GM19025 (cell line): Measurements from ENCODE around the gene MME.

Experiments
- ATAC-seq: cut with Tn5 transposase; IDR thresholded peaks from one replicate; pipeline ENCODE4 v1.9.1; 2021; ENCODE audit warnings: mild to moderate bottlenecking, low read depth, moderate library complexity; ENCODE audit not compliant: unreplicated experiment

Gene MME

DNA sequence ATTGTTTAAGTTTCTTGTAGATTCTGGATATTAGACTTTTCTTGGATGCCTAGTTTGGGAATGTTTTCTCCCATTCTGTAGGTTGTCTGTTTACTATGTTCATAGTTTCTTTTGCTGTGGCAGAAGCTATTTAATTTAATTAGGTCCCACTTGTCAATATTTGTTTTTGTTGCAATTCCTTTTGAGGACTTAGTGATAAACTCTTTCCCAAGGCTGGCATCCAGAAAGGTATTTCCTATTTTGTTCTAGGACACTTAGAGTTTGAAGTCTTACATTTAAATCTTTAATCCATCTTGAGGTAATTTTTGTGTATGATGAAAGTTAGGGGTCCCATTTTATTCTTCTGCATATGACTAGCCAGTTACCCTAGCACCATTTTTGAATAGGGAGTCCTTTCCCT lies 54.9 kb downstream of the MME start:
- no peak for ATAC-seq

DNA sequence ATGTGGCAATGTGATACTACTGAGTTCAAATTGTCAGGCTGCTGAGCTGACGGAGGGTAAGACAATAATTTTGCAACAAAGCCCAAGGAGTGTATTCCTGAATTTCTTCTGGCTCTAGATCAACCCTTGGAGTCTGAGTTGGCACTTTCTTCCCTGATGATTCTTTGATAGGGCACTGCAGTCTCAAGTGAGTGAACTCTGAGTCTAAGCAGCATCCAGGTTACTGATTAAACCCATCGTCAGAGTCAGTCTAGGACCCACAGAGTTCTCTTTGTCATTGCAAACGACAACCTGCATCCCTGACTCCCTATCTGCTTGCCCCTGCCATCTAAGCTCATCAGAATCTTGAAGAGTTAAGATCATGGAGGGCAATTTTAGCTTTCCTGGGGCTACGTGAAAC lies 58.6 kb downstream of the MME start:
- no peak for ATAC-seq

DNA sequence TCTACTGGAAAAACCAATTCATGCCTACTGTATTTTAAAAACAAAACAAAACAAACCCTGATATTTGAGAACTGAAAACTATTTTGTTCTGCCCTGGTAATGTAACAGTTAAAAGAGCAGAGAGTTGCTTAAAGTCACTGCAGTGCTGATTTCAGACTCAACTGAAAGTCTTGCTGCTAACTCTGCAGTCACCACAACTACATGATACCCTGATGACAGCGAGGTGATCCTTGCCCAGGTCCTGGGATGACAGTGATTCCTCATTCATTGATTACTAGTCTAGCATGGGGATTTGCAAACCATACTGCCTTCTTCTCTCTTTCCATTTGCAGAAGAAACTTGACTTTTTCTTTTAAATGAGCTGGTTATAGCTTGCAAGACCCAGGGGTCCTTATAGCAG lies 67.5 kb downstream of the MME start:
- ATAC-seq: no peak

DNA sequence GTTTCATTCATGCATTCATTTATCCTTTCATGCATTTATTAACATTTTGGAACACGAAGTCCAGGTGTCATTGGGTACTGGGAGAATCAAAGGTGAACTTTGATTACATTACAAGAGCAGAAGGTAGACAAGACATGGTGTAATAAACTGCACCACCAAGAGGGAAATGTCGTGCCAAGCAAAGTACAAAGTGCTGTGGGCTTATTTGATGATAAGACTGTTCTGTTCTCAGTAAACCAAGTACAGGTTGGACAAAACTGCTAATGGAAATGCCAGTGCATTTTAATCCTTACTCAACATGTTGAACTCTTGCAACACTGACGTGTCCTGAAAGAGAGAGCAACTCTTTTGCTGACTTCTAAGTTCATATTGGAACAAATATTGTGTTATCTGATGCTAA lies 69.4 kb downstream of the MME start:
- ATAC-seq: no peak

DNA sequence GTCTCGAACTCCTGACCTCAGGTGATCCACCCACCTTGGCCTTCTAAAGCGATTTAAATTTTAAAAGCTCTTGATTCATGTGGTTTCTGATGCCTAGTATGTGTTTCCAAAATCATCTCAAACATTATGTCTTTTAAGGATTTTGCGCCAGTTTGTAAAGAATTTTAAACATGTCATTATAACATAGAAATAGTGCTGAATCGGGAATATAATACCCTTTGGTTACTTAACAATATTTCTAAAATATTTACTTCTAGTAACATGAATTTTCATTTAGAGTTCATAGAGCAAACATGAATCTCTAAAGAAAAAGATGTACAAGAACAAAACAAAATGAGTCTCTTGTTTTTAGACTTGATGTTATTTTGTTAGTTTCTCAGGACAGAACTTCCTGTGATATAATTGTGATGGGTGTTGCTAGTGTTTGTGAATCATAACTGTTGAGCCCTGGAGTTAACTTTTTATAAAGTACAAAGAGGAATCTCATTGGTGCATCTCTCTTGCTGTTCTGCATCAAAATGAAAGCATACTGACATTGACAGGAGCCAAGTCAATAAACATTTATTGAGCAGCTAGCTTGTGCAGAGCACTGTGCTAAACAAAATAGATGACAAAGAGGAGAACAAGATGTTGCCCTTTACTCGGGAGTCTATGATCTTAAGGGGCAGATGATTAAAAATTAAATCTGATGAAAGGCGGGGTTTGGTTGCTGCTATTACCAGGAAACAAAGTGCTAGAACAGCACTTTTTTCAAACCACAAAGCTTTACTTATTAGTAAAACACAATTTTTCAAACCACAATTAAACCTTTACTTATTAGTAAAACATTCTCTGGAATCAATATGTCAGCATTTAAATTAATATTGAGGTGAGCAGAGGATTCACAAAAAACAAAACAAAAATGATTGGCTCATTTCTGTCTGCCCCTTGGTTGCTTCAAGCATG lies 73.4 kb downstream of the MME start:
- ATAC-seq: no peak

DNA sequence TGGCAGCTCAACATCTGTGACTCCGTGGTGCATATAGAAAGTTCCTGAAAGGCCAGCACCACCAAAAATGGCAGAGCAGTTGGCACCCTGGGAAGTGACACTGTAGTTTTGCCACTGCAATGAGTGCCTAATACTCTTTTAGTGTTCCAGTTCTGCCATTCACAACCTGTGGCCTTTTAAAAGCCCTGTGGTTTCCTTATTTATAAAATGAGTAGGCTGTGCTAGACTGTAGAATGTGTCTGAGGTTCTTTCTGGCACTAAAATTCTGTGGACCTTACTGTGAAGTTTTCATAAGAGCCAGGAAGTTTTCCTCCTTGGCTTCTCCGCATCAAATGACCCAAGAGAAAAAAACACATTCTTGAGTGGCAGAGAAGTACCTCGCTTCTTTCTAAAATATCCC lies 74.1 kb downstream of the MME start:
- ATAC-seq: no peak

DNA sequence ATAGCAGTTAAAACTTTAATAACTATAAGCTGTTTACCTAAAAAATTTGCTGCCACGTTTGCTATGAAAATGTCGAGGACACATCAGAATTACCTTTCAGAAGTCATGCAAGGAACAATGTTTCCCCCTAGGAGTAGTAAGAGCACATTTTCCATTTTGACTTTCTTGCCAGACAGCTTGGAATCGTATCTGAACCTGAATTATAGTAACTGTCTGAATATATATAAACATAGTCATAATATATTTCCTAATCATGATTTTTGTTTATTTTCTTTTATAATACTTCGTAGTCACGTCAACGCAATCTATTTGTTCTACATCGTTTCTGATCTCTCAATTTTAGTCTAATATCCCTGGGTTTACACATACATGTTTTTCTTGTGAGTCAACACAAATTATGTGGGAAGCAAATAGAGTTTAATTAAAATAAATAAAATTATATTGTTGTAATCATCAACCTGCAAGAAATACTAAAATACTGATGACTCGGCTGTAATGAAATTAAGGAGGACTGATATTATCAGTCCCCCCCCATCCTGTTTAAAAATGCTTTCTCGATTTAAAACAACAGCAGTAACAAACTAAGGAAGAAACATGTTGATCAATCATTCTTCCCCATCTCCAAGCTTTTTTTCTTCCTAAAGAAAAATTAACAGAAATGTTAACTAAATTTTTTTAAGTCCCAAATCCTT lies 78.4 kb downstream of the MME start:
- no peak for ATAC-seq

DNA sequence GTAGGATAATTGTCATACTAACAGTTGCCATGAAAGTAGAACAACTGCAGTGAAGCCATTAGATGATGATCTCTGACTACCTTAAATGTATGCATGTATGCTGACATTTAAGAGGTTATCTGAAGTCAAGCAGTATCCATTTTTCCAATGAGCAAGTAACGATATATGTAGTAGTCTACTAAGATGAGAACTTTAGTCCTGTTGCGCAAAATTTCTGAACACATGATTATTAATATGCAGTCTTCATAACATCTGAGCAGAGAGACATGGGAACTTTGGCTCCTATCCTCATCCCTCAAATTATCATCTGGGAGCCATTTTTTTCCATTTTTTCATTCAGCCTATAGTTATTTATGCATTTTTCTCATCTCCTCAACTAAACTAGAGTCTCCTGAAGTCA lies 79.2 kb downstream of the MME start:
- no peak for ATAC-seq

DNA sequence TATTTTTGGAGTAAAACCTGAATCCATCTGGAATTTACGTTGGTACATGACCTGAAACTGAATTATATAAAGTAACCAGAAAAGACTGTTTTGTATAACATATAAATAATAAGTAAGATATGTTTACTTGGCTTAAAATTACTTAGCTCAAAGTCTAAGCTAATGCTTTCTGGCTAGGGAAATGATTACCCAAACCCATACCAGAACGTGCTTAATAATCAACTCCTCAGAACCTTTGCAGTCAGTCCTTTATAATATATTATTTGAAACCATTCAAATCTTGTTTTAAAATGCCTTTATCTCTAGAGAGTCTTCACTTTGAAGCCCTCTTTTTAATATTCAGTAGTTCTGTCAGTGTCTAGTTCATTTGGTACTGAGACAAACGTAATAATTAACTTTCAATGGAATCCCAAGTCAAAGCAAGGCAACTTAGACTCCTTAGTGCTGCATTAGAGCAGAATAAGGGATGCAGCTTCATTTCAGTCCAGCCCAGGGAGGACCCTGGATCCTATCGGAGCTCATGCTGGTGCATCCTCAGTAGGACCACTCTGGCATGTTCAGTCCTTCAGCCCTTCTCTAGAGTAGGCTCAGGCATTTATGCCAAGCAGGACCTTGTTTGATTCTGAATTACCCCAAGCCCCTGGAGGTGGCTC lies 81.6 kb downstream of the MME start:
- no peak for ATAC-seq

DNA sequence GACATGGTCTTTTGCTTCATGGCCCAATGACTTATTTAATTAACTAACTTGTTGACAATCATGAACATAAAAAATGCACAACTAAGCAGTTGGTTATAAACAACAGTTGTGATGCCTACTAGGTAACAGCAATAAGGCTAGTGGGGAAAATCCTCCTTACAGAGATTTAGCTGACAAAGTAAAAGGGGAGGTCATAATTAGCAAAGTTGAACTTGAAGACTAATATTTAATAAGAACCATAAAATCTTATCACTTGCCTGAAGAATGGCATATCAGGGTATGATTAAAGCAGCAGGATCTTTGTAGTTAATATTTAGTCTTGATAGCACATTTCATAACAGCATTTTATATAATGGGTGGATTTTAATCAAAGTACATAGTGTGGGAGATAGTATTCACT lies 84.2 kb downstream of the MME start:
- ATAC-seq: no peak

DNA sequence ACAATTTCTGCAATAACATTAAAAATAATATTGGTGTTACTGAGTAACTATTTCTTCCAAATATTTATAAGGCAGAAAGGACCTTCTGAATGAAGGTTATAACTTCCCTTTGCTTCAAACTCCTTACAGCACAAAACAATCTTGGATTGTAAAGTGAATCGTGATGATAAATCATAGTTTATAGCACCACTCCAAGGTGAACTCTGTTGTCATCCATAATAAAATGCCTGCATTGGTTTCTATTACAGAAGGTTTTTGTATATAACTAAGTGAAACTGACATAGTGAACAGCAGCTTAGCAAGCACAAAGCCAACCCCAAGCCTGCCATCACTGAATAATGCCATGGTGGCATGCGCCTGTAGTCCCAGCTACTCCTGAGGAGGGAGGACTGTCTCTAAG lies 86.3 kb downstream of the MME start:
- ATAC-seq: no peak

DNA sequence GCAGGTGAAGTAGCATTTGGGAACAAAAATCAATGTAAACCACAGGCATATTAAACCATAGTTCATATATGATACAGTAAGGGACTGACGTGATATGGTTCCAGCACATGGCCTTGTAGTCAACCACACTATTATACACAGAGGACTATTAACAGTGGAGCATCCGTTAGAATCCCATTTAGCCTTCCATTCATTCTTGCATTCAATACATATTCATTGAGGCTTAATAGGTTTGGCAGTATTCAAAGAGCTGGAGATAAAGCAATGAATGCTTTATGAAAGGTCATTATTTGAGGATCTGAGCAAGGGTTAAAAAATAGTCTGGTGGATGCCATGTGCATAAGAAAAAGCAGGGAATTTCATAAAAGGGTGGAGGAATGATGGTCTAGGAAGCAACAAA lies 89.1 kb downstream of the MME start:
- no peak for ATAC-seq

DNA sequence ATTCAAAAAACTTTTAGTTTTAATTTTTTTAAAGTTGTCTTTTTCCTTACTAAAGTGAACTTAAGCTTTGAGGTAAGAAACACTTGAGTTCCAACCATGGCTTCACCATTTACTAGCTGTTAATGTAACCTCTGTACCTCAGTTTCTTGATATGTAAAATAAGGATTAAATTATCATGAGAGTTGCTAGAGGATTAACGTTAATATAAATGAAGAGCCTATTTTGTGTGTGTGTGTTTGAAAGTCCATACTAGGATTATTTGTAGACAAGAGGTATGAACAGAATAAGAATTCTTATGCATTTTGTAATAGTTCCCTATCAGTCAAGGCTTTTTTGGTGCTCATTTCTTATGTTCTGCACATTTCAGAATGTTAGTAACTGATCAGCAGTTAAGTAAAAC lies 93.7 kb downstream of the MME start:
- ATAC-seq: no peak

DNA sequence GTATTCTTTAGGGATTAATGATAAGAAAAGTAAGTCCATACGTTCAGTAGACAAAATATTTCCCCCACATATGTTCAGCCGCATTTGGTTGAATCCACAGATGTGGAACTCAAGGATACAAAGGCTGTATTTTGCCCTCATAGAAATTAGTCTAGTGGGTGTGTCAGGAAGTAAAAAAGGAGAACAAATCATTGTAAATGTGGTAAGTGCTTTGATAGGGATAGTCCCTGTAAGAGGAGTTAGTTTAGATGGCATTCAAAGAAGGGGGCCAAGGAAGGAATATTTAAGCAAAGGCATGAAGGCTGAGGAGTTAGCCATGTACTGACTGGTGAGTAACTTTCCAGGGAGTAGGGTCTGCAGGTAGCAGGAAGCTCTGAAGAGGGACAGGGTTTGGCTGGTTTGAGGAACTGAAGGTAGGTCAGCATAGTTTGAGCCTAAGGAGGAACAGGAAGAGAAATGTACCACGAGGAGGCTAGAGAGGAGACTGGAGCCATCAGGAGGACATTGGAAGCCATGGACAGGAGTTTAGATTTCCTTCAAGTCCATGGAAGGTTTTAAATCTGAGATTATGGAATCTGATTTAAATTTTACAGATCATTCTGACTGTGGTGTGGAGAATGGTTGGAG lies 98.8 kb downstream of the MME start:
- no peak for ATAC-seq

DNA sequence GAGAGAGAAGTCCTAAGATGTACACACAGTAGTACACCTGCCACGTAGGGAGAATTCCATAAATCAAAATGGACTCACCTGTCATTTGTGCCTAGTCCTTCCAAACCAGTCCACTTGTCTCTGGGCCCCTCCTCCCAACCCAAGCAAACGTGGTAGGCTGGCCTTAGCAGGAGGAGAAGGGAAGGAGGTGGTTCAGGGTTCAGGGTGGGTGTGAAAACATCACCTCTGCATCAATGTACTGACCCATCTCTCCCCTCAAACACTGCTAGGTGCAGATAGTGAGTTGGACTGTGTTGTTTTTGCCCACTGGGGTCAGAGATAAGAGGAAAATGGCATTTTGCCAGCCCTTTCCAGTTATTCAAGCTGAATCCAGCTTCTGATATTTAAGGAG lies 99.3 kb downstream of the MME start:
- no peak for ATAC-seq

DNA sequence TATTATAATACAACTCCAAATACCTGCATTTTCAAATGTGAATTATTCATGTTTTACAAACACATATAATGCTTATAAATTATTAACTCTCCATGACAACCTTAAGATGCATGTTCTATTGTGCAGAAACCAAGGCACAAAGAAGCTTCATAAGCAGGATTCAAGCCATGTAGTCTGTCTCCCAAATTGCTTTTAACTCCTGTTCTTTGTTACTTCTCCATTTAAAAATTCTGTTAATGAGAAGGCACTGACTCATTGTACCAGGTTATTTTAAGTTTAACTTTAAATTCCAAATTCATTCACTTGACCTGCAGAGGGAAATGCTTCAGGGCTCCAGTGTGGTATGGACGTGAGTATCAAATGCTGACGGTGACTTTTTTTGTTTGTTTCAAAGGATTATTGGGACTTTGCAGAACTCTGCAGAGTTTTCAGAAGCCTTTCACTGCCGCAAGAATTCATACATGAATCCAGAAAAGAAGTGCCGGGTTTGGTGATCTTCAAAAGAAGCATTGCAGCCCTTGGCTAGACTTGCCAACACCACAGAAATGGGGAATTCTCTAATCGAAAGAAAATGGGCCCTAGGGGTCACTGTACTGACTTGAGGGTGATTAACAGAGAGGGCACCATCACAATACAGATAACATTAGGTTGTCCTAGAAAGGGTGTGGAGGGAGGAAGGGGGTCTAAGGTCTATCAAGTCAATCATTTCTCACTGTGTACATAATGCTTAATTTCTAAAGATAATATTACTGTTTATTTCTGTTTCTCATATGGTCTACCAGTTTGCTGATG lies 100.0 kb downstream of the MME start:
- no peak for ATAC-seq

DNA sequence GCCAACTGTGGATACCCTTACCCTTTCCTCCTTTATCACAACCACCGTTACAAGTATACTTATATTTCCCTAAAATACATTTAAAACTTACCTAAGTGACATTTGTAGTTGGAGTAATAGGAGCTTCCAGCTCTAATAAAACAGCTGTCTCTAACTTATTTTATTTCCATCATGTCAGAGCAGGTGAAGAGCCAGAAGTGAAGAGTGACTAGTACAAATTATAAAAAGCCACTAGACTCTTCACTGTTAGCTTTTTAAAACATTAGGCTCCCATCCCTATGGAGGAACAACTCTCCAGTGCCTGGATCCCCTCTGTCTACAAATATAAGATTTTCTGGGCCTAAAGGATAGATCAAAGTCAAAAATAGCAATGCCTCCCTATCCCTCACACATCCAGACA lies 102.3 kb downstream of the MME start:
- ATAC-seq: no peak

DNA sequence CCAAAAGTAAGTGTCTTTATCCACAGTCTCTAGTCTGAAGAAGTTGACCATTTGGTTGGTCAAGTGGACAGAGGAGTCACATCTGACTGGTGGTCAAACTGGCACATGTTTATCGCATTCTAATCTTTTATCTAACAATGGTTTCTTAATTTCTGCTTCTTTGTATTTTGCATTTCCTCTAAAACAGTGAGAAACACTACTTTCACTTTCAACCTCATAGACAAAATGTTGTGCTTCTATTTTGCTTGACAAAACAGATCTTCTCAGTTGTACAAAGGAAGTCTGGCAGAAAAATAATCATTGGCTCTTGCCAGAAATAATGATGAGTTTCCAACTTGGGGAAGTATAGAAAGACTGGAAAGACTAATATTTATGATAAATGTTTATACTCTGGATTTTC lies 103.9 kb downstream of the MME start:
- no peak for ATAC-seq

DNA sequence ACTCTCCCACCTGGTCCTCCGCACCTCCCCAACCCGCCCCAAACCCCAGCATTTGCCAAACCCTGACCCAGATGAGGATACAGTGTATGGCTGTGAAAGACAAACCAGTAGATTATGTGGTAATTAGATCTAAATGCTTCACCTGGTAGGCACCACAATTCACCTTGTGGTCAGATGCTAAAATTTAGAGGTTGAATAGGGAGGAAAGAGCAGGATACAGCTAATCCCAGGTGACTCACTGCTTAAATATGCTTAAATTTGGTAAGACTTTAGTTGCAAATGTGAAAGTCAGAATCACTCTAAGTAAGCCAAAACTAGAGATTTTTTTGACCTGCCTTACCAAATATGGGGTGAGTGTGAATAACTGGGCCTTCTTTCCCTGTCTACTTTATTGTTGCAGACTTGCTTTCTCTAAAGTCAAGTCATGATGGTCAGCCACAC lies 105.5 kb downstream of the MME start:
- no peak for ATAC-seq

DNA sequence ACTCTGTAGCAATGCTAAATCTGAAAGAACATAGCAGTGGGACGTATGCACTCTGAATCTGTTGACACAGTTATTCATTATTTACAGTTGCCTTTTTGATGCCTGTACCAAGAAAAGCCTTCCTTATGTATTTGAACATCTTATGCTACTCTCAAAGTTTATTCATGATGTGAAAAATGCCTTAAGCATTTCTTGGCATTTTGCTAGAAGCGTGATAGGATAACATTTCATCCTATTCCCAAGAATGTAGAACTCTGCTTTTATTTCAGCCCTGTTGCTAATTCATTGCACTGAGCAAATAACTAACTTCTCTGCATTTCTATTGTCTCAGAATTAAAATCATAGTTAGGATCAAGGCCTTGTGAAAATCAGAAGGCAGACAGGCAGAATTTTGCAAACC lies 107.9 kb downstream of the MME start:
- no peak for ATAC-seq
